A549 (cell line): ENCODE results near the gene SLCO2B1. TPM values are rescaled to one million over a fixed set of nuclear protein-coding genes. Genes with fewer than 3 reads are reported as not detected.

ENCODE experiments used
- ATAC-seq, 2 experiments: fragments of 200-7000 bp in 1 of 2; fragments of >200 bp in 1 of 2; cut with Nextera tagmentation in 1 of 2; cut with Tn5 transposase in 1 of 2; 3 replicates each; pipeline versions ENCODE4 v1.8.0 to v1.9.1; 2018 to 2020; ENCODE audit warnings: mild to moderate bottlenecking in 1 of 2, moderate library complexity in 1 of 2
- CTCF ChIA-PET: fragments of 300-600 bp; sonication (Branson Sonifier 250); formaldehyde crosslinking; extraction: SDS; loops from one replicate; lab custom pipeline; 2021; ENCODE audit warnings: antibody characterized with exemption, inconsistent platforms; lab: Yijun Ruan, JAX
- POLR2A ChIA-PET: fragments of 350-600 bp; formaldehyde crosslinking; extraction: SDS; loops from one replicate; lab custom pipeline; 2021; ENCODE audit warnings: antibody characterized with exemption, inconsistent platforms; lab: Yijun Ruan, JAX
- DNase-seq, 2 experiments: peaks; one replicate each; pipeline versions ENCODE4 v3.0.0 to v3.0.0-alpha.2; 2011 to 2016; ENCODE audit warnings: low read depth in 1 of 2, low spot score in 1 of 2
- FAIRE-seq: peaks from 2 replicates; lab custom pipeline; 2011; peaks lifted over from hg19 to GRCh38; lab: Jason Lieb, UNC
- H3K27ac ChIP-seq, 2 experiments: fragments of >200 bp; sonication (Bioruptor Twin); formaldehyde crosslinking; 3 replicates each; pipeline ENCODE4 v1.5.1; 2016 to 2017
- H3K4me1 ChIP-seq: fragments of >200 bp; sonication (Bioruptor Twin); formaldehyde crosslinking; 3 replicates; pipeline ENCODE4 v1.6.1; 2016
- H3K4me2 ChIP-seq: fragments of >200 bp; sonication (Bioruptor Twin); formaldehyde crosslinking; 3 replicates; pipeline ENCODE4 v1.6.1; 2016
- H3K4me3 ChIP-seq: fragments of >200 bp; sonication (Bioruptor Twin); formaldehyde crosslinking; 3 replicates; pipeline ENCODE4 v1.5.1; 2016
- H3K9me3 ChIP-seq: fragments of >200 bp; sonication (Bioruptor Twin); formaldehyde crosslinking; 3 replicates; pipeline ENCODE4 v1.6.1; 2016
- CBX8 ChIP-seq: fragments of 200-600 bp; sonication (generic); IDR thresholded peaks from 2 replicates; pipeline ENCODE4 v1.6.1; 2016
- CEBPB ChIP-seq, 2 experiments: fragments of >200 bp in 1 of 2; sonication (Bioruptor Twin) in 1 of 2; formaldehyde crosslinking in 1 of 2; IDR thresholded peaks; 2 replicates each; pipeline ENCODE4 v1.6.1; 2012 to 2016
- CHD2 ChIP-seq: fragments of 150-350 bp; IDR thresholded peaks from 2 replicates; pipeline ENCODE4 v1.6.1; 2014; ENCODE audit warnings: low read length; ENCODE audit not compliant: partially characterized antibody
- CHD4 ChIP-seq: fragments of 200-600 bp; sonication (generic); IDR thresholded peaks from 2 replicates; pipeline ENCODE4 v1.6.1; 2016; ENCODE audit warnings: antibody characterized with exemption, mild to moderate bottlenecking, borderline replicate concordance
- ELK1 ChIP-seq: fragments of 150-350 bp; IDR thresholded peaks from 2 replicates; pipeline ENCODE4 v1.6.1; 2014; ENCODE audit warnings: low read depth, mild to moderate bottlenecking, low read length
- EP300 ChIP-seq, 2 experiments: fragments of >200 bp; sonication (Bioruptor Twin); formaldehyde crosslinking; IDR thresholded peaks; 2 replicates in 1 of 2; 3 replicates in 1 of 2; pipeline ENCODE4 v1.6.1; 2016 to 2017
- FOSB ChIP-seq: fragments of 250-450 bp; sonication (Bioruptor Pico); IDR thresholded peaks from 2 replicates; pipeline ENCODE4 v1.5.0; 2020; ENCODE audit warnings: mild to moderate bottlenecking, moderate library complexity
- GATA3 ChIP-seq: IDR thresholded peaks from 2 replicates; pipeline ENCODE4 v1.6.1; 2012; ENCODE audit warnings: borderline replicate concordance
- JUN ChIP-seq, 2 experiments: fragments of >200 bp; sonication (Bioruptor Twin); formaldehyde crosslinking; IDR thresholded peaks; 2 replicates in 1 of 2; 3 replicates in 1 of 2; pipeline ENCODE4 v1.6.1; 2016 to 2017
- KDM5A ChIP-seq: fragments of 200-600 bp; sonication (generic); IDR thresholded peaks from 2 replicates; pipeline ENCODE4 v1.6.1; 2016; ENCODE audit warnings: antibody characterized with exemption, mild to moderate bottlenecking
- MAFK ChIP-seq: fragments of 450-650 bp; IDR thresholded peaks from 2 replicates; pipeline ENCODE4 v1.6.1; 2014; ENCODE audit not compliant: partially characterized antibody
- MAX ChIP-seq: IDR thresholded peaks from 2 replicates; pipeline ENCODE4 v1.6.1; 2012
- MAZ ChIP-seq: fragments of 150-350 bp; IDR thresholded peaks from 2 replicates; pipeline ENCODE4 v1.6.1; 2014; ENCODE audit warnings: antibody characterized with exemption, low read depth, low read length, borderline replicate concordance
- MYC ChIP-seq: IDR thresholded peaks from 2 replicates; pipeline ENCODE4 v1.6.1; 2012; ENCODE audit warnings: mild to moderate bottlenecking, inconsistent platforms, low read length, improper control_type of control experiment, borderline replicate concordance
- NPAS2 ChIP-seq: fragments of 250-450 bp; sonication (Bioruptor Pico); IDR thresholded peaks from 2 replicates; pipeline ENCODE4 v1.8.0; 2022; ENCODE audit warnings: mild to moderate bottlenecking, moderate library complexity, borderline replicate concordance
- PBX3 ChIP-seq: IDR thresholded peaks from 2 replicates; pipeline ENCODE4 v1.6.1; 2012
- POLR2AphosphoS2 ChIP-seq: conservative IDR thresholded peaks from 2 replicates; pipeline ENCODE4 v1.6.1; 2012; ENCODE audit warnings: low read length, improper control_type of control experiment, inconsistent platforms
- RCOR1 ChIP-seq: fragments of 150-350 bp; IDR thresholded peaks from 2 replicates; pipeline ENCODE4 v1.6.1; 2014; ENCODE audit warnings: antibody characterized with exemption, low read length, low read depth
- RNF2 ChIP-seq: fragments of 200-600 bp; sonication (generic); IDR thresholded peaks from 2 replicates; pipeline ENCODE4 v1.6.1; 2016; ENCODE audit warnings: low read depth, mild to moderate bottlenecking, antibody characterized with exemption, moderate library complexity, borderline replicate concordance
- SMC3 ChIP-seq: fragments of >200 bp; sonication (Bioruptor Twin); formaldehyde crosslinking; IDR thresholded peaks from 3 replicates; pipeline ENCODE4 v1.6.1; 2018; ENCODE audit warnings: inconsistent platforms
- TFCP2L1 ChIP-seq: fragments of 250-450 bp; sonication (Bioruptor Pico); IDR thresholded peaks from 2 replicates; pipeline ENCODE4 v1.5.0; 2021; ENCODE audit warnings: mild to moderate bottlenecking
- TP53 ChIP-seq: fragments of 250-450 bp; sonication (Bioruptor Pico); IDR thresholded peaks from 2 replicates; pipeline ENCODE4 v1.5.0; 2021; ENCODE audit warnings: mild to moderate bottlenecking, moderate library complexity
- WGBS: methylation state at CpG from one replicate; pipeline ENCODE4 v1.1.6; 2017; ENCODE audit errors: missing lambda C conversion rate; 5-methylcytosine and 5-hydroxymethylcytosine counted together
- polyA plus RNA-seq, 4 experiments: library from polyadenylated mRNA; depleted of rRNA in 3 of 4; stranded (reverse); fragments of >200 nt; fragmentation: RNase III in 1 of 4; extraction: RNeasy Plus Mini Kit Qiagen cat#74134 plus additional on column Dnase treatment in 1 of 4; gene quantifications; 2 replicates in 3 of 4; 3 replicates in 1 of 4; pipeline ENCODE4 v1.2.3, GENCODE V29; 2011 to 2017
- TF ChIP-seq, protein P1 (sequence below): fragments of 250-450 bp; sonication (Bioruptor Pico); IDR thresholded peaks from 2 replicates; pipeline ENCODE4 v1.5.0; 2020; ENCODE audit warnings: low read depth, mild to moderate bottlenecking, moderate library complexity
- TF ChIP-seq, protein P2 (sequence below): fragments of 250-450 bp; sonication (Bioruptor Pico); IDR thresholded peaks from 2 replicates; pipeline ENCODE4 v1.5.0; 2021; ENCODE audit warnings: mild to moderate bottlenecking, moderate library complexity, borderline replicate concordance
- TF ChIP-seq, protein P3 (sequence below): fragments of >200 bp; sonication (Bioruptor Twin); formaldehyde crosslinking; IDR thresholded peaks from 3 replicates; pipeline ENCODE4 v1.5.1; 2016

Gene SLCO2B1
- polyA plus RNA-seq, 2 of the 4 experiments (the other 2 are of a cell fraction), result 4.9 to 5.2 TPM

GRCh38 chr11:75242722-75243600, 92.1 kb downstream of the SLCO2B1 start:
- TF ChIP-seq TP53 (no peak), MAFK (no peak), CHD2 (no peak), MAZ (no peak), RCOR1 (no peak), JUN (IDR thresholded peaks at IDR 0.05) (no peak), ELK1 (no peak), GATA3 (no peak), NPAS2 (CRISPR knock-in tag) (no peak), FOSB (CRISPR knock-in tag) (no peak), TFCP2L1 (no peak), EP300 (IDR thresholded peaks at IDR 0.05) (no peak), CBX8 (no peak), POLR2AphosphoS2 (no peak)
- TF ChIP-seq, protein P1, sequence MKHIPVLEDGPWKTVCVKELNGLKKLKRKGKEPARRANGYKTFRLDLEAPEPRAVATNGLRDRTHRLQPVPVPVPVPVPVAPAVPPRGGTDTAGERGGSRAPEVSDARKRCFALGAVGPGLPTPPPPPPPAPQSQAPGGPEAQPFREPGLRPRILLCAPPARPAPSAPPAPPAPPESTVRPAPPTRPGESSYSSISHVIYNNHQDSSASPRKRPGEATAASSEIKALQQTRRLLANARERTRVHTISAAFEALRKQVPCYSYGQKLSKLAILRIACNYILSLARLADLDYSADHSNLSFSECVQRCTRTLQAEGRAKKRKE (CRISPR knock-in tag), result no peak
- TF ChIP-seq, protein P2, sequence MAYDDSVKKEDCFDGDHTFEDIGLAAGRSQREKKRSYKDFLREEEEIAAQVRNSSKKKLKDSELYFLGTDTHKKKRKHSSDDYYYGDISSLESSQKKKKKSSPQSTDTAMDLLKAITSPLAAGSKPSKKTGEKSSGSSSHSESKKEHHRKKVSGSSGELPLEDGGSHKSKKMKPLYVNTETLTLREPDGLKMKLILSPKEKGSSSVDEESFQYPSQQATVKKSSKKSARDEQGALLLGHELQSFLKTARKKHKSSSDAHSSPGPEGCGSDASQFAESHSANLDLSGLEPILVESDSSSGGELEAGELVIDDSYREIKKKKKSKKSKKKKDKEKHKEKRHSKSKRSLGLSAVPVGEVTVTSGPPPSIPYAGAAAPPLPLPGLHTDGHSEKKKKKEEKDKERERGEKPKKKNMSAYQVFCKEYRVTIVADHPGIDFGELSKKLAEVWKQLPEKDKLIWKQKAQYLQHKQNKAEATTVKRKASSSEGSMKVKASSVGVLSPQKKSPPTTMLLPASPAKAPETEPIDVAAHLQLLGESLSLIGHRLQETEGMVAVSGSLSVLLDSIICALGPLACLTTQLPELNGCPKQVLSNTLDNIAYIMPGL (CRISPR knock-in tag), result no peak
- TF ChIP-seq, protein P3, sequence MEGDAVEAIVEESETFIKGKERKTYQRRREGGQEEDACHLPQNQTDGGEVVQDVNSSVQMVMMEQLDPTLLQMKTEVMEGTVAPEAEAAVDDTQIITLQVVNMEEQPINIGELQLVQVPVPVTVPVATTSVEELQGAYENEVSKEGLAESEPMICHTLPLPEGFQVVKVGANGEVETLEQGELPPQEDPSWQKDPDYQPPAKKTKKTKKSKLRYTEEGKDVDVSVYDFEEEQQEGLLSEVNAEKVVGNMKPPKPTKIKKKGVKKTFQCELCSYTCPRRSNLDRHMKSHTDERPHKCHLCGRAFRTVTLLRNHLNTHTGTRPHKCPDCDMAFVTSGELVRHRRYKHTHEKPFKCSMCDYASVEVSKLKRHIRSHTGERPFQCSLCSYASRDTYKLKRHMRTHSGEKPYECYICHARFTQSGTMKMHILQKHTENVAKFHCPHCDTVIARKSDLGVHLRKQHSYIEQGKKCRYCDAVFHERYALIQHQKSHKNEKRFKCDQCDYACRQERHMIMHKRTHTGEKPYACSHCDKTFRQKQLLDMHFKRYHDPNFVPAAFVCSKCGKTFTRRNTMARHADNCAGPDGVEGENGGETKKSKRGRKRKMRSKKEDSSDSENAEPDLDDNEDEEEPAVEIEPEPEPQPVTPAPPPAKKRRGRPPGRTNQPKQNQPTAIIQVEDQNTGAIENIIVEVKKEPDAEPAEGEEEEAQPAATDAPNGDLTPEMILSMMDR, result no peak
- no peak for DNase-seq
- H3K4me2 ChIP-seq, result peak overlapping the region; percentile 89; the same call in 1 of the 3 replicates
- H3K4me1 ChIP-seq, result peaks cover 10% of the 10 kb centered on the region; the same call in 2 of the 3 replicates
- H3K4me3 ChIP-seq, result no peak overlapping the region; the same call in 2 of the 3 replicates
- WGBS, result 71% methylated on average over 12 of the region's 16 CpGs
- no peak for ATAC-seq
- H3K27ac ChIP-seq, result no peak overlapping the region
- H3K9me3 ChIP-seq, result no peaks in the 10 kb centered on the region
- ChIA-PET POLR2A (no interaction called here), CTCF (interaction anchor here (0.7 to 19.6 kb wide), 41 partner anchors 7 to 635 kb away, joined by 3 to 445 read pairs (median 7); partner anchors contain the start of gene SLCO2B1)
- no peak for FAIRE-seq

DNA sequence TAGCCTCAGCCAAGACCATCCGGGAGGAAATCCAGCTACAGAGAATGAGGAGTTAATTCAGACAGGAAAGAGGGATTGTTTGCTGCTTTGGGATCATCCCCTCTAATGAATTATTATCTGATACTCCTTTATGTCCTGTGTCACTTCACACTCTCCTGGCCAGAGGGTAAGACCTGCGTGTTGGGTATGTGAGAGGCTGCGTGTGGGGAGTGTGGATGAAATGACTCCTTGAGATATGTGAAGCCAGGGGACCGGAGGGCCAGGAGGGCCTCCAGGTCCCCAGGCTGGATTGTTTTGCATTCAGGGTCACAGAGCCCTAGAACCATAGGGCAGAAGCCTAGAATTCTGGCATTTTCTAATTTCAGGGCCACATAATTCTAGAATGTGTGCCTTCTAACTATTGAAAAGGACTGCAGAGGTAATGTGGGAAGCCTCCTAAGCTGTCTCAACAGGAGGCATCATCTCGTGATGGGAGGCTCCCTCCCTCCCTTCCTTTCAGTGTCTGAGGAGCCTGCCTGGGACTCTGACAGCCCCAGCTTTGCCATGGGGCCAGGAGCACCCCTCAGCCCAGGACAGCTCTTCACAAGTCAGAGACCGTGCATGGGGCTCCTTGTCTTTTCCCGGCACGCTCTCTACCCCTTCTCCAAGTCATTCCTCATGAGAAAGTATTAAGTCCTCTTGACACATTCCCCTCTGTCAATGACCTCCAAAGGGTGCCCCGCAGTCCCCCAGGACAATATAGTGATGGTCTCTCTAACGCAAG, 93.3 kb downstream of the SLCO2B1 start:
- FAIRE-seq (no peak), DNase-seq (no peak), ATAC-seq (no peak)
- 54% methylated on average over 10 of the region's 10 CpGs for WGBS
- H3K4me3 ChIP-seq, result no peak overlapping the region
- ChIA-PET CTCF (interaction anchor here (0.6 to 19.6 kb wide), 9 partner anchors 19 to 1088 kb away, joined by 3 to 445 read pairs (median 7); no protein-coding TSS in a partner anchor), POLR2A (interaction anchor here (0.6 kb wide), 1 partner anchor 104 kb away, joined by 3 read pairs; no protein-coding TSS in a partner anchor)
- H3K9me3 ChIP-seq, result no peaks in the 10 kb centered on the region
- H3K4me2 ChIP-seq, result no peak overlapping the region
- TF ChIP-seq MYC (no peak), CHD4 (no peak), CEBPB (IDR thresholded peaks at IDR 0.05) (no peak), PBX3 (no peak), KDM5A (no peak), RNF2 (no peak), SMC3 (no peak), MAX (no peak)
- TF ChIP-seq, protein P2 (CRISPR knock-in tag), result no peak
- H3K4me1 ChIP-seq, result peaks cover 10% of the 10 kb centered on the region; the same call in 2 of the 3 replicates
- H3K27ac ChIP-seq, result no peak overlapping the region
